ENCODE data around the gene CD180. TPM values are rescaled to one million over a fixed set of nuclear protein-coding genes. Genes with fewer than 3 reads are reported as not detected.

CD180 gene
- total RNA-seq, 6 experiments from 2014 or later: 0.44 to 3.3 (median 0.67) TPM

DNA sequence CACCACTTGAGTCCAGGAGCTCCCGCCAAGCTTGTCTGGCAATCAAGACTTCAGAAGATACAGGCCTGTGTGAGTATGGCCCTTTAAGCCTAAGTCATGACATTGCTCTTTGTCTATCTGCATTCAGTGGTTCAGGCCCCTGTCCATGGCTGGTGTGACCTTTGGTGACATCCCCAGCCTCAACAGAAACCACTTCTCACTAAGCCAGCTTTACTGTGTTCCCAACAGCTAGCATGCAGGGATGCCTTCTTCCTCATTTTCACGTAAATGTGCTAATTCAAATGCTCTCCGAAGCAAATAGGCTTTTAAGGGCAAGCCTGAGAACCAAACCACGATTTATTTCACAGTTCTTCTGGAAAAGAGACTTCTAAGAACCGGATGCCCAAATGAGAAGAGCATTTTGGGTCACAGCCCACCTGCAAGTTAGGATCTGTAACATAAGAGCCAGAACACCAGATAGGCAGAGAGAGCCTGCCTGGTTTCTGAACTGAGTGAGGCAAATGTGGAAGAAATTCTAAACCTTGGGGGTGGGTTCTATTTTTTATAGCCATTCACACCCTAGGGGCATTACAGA lies 14.9 kb downstream of the CD180 start:
- H3K4me3 ChIP-seq: no peak overlapping the region
- H3K36me3 ChIP-seq: no peaks in the 10 kb centered on the region
- no peaks in the 10 kb centered on the region for H3K4me1 ChIP-seq
- TF ChIP-seq POLR2A (IDR thresholded peaks at IDR 0.05): no peak
- no peak for TF ChIP-seq CTCF (IDR thresholded peaks at IDR 0.05)
- peak; percentile 50 to 81 (median 63) for ATAC-seq
- no peak for DNase-seq
- intact Hi-C loops (cut with DNase I): no loop called here
- no peaks in the 10 kb centered on the region for H3K27me3 ChIP-seq
- no peak overlapping the region for H3K27ac ChIP-seq
- 57% methylated on average over 5 of the region's 5 CpGs for WGBS (ENCODE audit: insufficient coverage, low coverage, low lambda C conversion rate, missing lambda C conversion rate)
- peaks cover 0 to 3% (median 0%) of the 10 kb centered on the region in 4 donors for H3K9me3 ChIP-seq

DNA sequence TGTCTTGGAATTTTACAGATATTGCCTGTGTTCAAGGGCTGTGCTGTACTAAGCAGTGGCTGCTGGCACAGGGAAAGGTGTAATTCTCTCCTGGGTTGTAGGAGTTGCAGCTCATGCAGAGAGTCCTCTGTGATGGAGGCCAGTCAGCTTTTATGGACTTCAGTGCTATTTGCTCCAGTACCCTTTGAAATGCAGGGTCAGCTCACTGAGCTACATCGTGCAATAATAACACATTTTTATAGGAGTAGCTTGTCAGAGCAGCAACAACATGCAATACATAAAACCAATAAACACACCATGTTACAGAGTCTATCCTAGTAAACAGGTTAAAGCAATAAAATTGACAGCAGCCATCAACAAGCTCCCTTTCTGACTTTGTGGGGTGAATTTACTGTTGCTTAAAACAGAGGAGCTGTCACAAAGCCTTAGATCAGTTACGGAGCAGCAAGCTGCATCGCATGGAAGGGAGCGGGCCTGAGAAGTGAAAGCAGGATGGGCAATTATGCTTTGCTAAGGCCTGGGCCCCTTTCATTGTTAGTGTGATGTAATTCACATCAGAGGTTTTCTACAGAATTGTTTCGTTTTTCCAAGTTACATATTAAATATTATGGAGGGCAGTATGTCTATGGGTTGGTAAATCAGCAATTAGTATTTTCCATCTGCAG lies 16.8 kb downstream of the CD180 start:
- 97% methylated on average over 5 of the region's 5 CpGs for WGBS (ENCODE audit: insufficient coverage, low coverage, low lambda C conversion rate, missing lambda C conversion rate)
- Histone ChIP-seq H3K4me3 (no peak overlapping the region), H3K9me3 (no peaks in the 10 kb centered on the region), H3K4me1 (no peaks in the 10 kb centered on the region), H3K27me3 (no peaks in the 10 kb centered on the region), H3K27ac (no peak overlapping the region), H3K36me3 (no peaks in the 10 kb centered on the region)
- no peak for ATAC-seq
- no peak for DNase-seq
- TF ChIP-seq CTCF (IDR thresholded peaks at IDR 0.05): no peak
- TF ChIP-seq POLR2A (IDR thresholded peaks at IDR 0.05): no peak
- intact Hi-C loops (cut with DNase I): no loop called here

- Histone ChIP-seq H3K9me3 (no peaks in the 10 kb centered on the region), H3K27me3 (no peaks in the 10 kb centered on the region), H3K4me1 (no peaks in the 10 kb centered on the region), H3K4me3 (no peak overlapping the region), H3K36me3 (no peaks in the 10 kb centered on the region), H3K27ac (no peak overlapping the region)
- intact Hi-C loops (cut with DNase I): no loop called here
- DNase-seq (no peak), ATAC-seq (no peak)
- TF ChIP-seq CTCF (IDR thresholded peaks at IDR 0.05) (no peak), POLR2A (IDR thresholded peaks at IDR 0.05) (no peak)
- 86% methylated on average over 7 of the region's 7 CpGs for WGBS (ENCODE audit: insufficient coverage, low coverage, low lambda C conversion rate, missing lambda C conversion rate)
Observed at GRCh38 chr5:67178966-67179365, 17.6 kb downstream of the CD180 start.

- no peaks in the 10 kb centered on the region for H3K4me1 ChIP-seq
- WGBS (ENCODE audit: insufficient coverage, low coverage, low lambda C conversion rate, missing lambda C conversion rate): 29% methylated on average over 1 of the region's 1 CpG
- H3K9me3 ChIP-seq: no peaks in the 10 kb centered on the region
- TF ChIP-seq CTCF (IDR thresholded peaks at IDR 0.05): no peak
- TF ChIP-seq POLR2A (IDR thresholded peaks at IDR 0.05): no peak
- ATAC-seq: peak in 1 of 4 donors; percentile 23
- no peaks in the 10 kb centered on the region for H3K36me3 ChIP-seq
- no peak for DNase-seq
- H3K27me3 ChIP-seq: no peaks in the 10 kb centered on the region
- no peak overlapping the region for H3K27ac ChIP-seq
- intact Hi-C loops (cut with DNase I): no loop called here
- no peak overlapping the region for H3K4me3 ChIP-seq
Observed at GRCh38 chr5:67178085-67178484, 18.5 kb downstream of the CD180 start.

Measured in right lobe of liver (tissue), 6 donors.